GM12878 (cell line): ENCODE measurements around the gene BCLAF1. TPM values are rescaled to one million over a fixed set of nuclear protein-coding genes. Genes with fewer than 3 reads are reported as not detected.

Experiments
- ATAC-seq: fragments of 200-7000 bp; cut with Tn5 transposase; 3 replicates; pipeline ENCODE4 v1.9.1; 2020; ENCODE audit warnings: mild to moderate bottlenecking, moderate library complexity
- BruUV-seq: library from RNA; stranded (reverse); fragments of 400-500 nt; replicated peaks from 2 replicates; lab custom pipeline; 2021; lab: Mats Ljungman, UMichigan
- CTCF ChIA-PET: fragments of 300-600 bp; sonication (Branson Sonifier 250); formaldehyde crosslinking; extraction: SDS; loops from one replicate; lab custom pipeline; 2021; ENCODE audit warnings: inconsistent platforms; lab: Yijun Ruan, JAX
- POLR2A ChIA-PET: fragments of 350-600 bp; formaldehyde crosslinking; extraction: SDS; loops from one replicate; lab custom pipeline; 2021; ENCODE audit warnings: inconsistent platforms; lab: Charles Lee
- RAD21 ChIA-PET: fragments of 300-600 bp; sonication (Branson Sonifier 250); formaldehyde crosslinking; loops from one replicate; lab custom pipeline; 2023; ENCODE audit warnings: antibody characterized with exemption; ENCODE audit not compliant: unreplicated experiment; lab: Charles Lee
- SMC1A ChIA-PET: fragments of 300-600 bp; sonication (Branson Sonifier 250); formaldehyde crosslinking; loops from one replicate; lab custom pipeline; 2023; ENCODE audit not compliant: unreplicated experiment, uncharacterized antibody; lab: Charles Lee
- DNase-seq: peaks from one replicate; pipeline ENCODE4 v3.0.0-alpha.2; 2011; ENCODE audit warnings: low read depth, low spot score
- FAIRE-seq: peaks from 3 replicates; lab custom pipeline; 2011; peaks lifted over from hg19 to GRCh38; lab: Jason Lieb, UNC
- H2AFZ ChIP-seq: 2 replicates; pipeline ENCODE4 v1.6.0; 2011; ENCODE audit warnings: low read depth, low read length, control low read depth; ENCODE audit not compliant: control insufficient read depth
- H3K27ac ChIP-seq: 2 replicates; pipeline ENCODE4 v1.5.1; 2011; ENCODE audit warnings: control low read depth; ENCODE audit not compliant: control insufficient read depth, insufficient read depth
- H3K27me3 ChIP-seq, 2 experiments: replicated peaks in 1 of 2; 2 replicates each; pipeline versions ENCODE4 v1.6.0 to v1.6.1; 2011; ENCODE audit warnings: low read length in 1 of 2; ENCODE audit not compliant: control insufficient read depth in 2 of 2, insufficient read depth in 2 of 2
- H3K36me3 ChIP-seq, 2 experiments: 2 replicates each; pipeline ENCODE4 v1.5.1; 2011; ENCODE audit warnings: low read length in 1 of 2; ENCODE audit not compliant: control insufficient read depth in 2 of 2, insufficient read depth in 2 of 2
- H3K4me1 ChIP-seq: 2 replicates; pipeline ENCODE4 v1.6.1; 2011; ENCODE audit warnings: mild to moderate bottlenecking, low read length, moderate library complexity, mixed read lengths; ENCODE audit not compliant: control insufficient read depth, insufficient read depth
- H3K4me2 ChIP-seq: 2 replicates; pipeline ENCODE4 v1.6.0; 2011; ENCODE audit warnings: control low read depth; ENCODE audit not compliant: control insufficient read depth, insufficient read depth
- H3K4me3 ChIP-seq: fragments of 200-600 bp; sonication (generic); 2 replicates; pipeline ENCODE4 v1.5.1; 2016
- H3K79me2 ChIP-seq: 2 replicates; pipeline ENCODE4 v1.6.0; 2011; ENCODE audit warnings: low read length; ENCODE audit not compliant: control insufficient read depth, insufficient read depth
- H3K9ac ChIP-seq: 2 replicates; pipeline ENCODE4 v1.8.0; 2011; ENCODE audit warnings: low read length, control low read depth, mixed read lengths; ENCODE audit not compliant: control insufficient read depth, insufficient read depth
- H3K9me3 ChIP-seq: replicated peaks from 3 replicates; pipeline ENCODE4 v1.5.1; 2011; ENCODE audit warnings: mild to moderate bottlenecking, low read length; ENCODE audit not compliant: control insufficient read depth, insufficient read depth
- H4K20me1 ChIP-seq: 2 replicates; pipeline ENCODE4 v1.6.0; 2011; ENCODE audit not compliant: control insufficient read depth, insufficient read depth
- ASH2L ChIP-seq: fragments of 300-600, 200-600 bp; sonication (generic); IDR thresholded peaks from 2 replicates; pipeline ENCODE4 v1.6.1; 2017; ENCODE audit warnings: low read depth, mild to moderate bottlenecking, borderline replicate concordance
- BHLHE40 ChIP-seq, 2 experiments: fragments of 450-650 bp in 1 of 2; IDR thresholded peaks; 2 replicates each; pipeline ENCODE4 v1.6.1; 2011 to 2017; ENCODE audit warnings: low read depth in 2 of 2, borderline replicate concordance in 1 of 2, improper control_type of control experiment in 1 of 2, low read length in 1 of 2, mild to moderate bottlenecking in 1 of 2
- FOXM1 ChIP-seq: IDR thresholded peaks from 2 replicates; pipeline ENCODE4 v1.6.1; 2012; ENCODE audit warnings: low read depth, mild to moderate bottlenecking, inconsistent platforms, low read length, moderate library complexity
- SIN3A ChIP-seq: IDR thresholded peaks from 2 replicates; pipeline ENCODE4 v1.6.1; 2012; ENCODE audit warnings: low read depth, low read length, improper control_type of control experiment
- ZNF384 ChIP-seq: IDR thresholded peaks from 2 replicates; pipeline ENCODE4 v1.6.1; 2012; ENCODE audit warnings: low read depth, mild to moderate bottlenecking, low read length, improper control_type of control experiment, borderline replicate concordance
- in situ Hi-C: fragments of 300-500 bp; cut with MboI; formaldehyde crosslinking; loops from 9 replicates; pipeline ENCODE4 v1.14.3; 2018; ENCODE audit warnings: mixed read lengths
- intact Hi-C: fragments of 100-400 bp; cut with micrococcal nuclease; formaldehyde crosslinking; loops from one replicate; pipeline ENCODE4 v1.14.2; 2022; ENCODE audit not compliant: unreplicated experiment
- polyA plus RNA-seq, 11 experiments: library from polyadenylated mRNA; depleted of rRNA in 4 of 11; unstranded in 6 of 11; stranded (reverse) in 5 of 11; fragments of >200 nt; fragmentation: Nextera tagmentation in 4 of 11; fragmentation: Illumina TruSeq in 1 of 11; extraction: Ambion mirVana in 4 of 11; extraction: Trizol in 1 of 11; gene quantifications; 1 replicate in 1 of 11; 2 replicates in 10 of 11; pipeline versions ENCODE4 v1.2.1 to v1.2.3, GENCODE V29; 2011 to 2016; ENCODE audit warnings: inconsistent platforms in 2 of 11, missing spikeins in 2 of 11, low read depth in 1 of 11
- total RNA-seq, 4 experiments: library from RNA; depleted of rRNA in 3 of 4; stranded (reverse); fragments of >200 nt in 3 of 4; fragmentation: Illumina TruSeq in 1 of 4; extraction: Trizol in 1 of 4; gene quantifications; 2 replicates each; pipeline versions ENCODE4 v1.2.1 to v1.2.3, GENCODE V29; 2013 to 2021
- TF ChIP-seq, protein P1 (sequence below): IDR thresholded peaks from 2 replicates; pipeline ENCODE4 v1.6.1; 2011; ENCODE audit warnings: low read depth, low read length, improper control_type of control experiment, borderline replicate concordance

BCLAF1 gene
- total and polyA plus RNA-seq, 10 of the 15 experiments (the other 5 are each of a cell fraction or from before 2014, with no cell fraction given), result 56.0 to 223 (median 114) TPM

DNA sequence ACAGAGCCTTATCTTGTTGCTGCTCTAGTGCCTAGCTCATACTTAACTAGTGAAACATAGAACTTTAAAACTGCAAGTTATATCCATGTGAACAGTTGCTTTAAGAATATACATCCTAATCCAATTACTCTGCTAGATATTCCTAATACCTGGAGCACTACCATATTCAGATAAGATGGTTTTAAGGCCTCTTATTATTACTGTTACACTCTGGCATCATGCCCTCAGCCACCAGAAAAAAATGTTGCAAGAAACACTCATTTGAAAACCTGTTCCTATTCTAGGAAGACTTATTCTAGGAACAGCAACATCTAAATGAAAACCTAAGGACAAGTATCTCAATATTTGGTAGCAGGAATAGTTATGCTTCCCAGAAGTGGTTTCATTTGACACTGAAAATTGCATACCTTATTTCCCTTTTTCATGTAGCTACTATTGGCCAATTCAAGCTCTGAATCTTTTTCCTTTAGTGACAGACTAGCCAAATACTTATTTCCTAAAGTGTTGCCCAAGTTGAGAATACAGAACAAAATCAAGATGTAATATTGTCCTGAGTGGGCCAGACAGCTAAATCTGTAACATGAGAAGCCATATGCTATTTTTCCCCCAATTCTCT is 34.7 kb downstream of the BCLAF1 start:
- H3K4me3 ChIP-seq, result no peak overlapping the region
- H3K36me3 ChIP-seq, result peaks cover 0 to 5% of the 10 kb centered on the region in 2 experiments; a peak in 2 of 4 replicates
- no peak overlapping the region for H3K27ac ChIP-seq
- no peak overlapping the region for H2AFZ ChIP-seq
- H3K79me2 ChIP-seq, result peaks cover 2% of the 10 kb centered on the region
- TF ChIP-seq ZNF384 (no peak), SIN3A (no peak), ASH2L (no peak), BHLHE40 (IDR thresholded peaks at IDR 0.05; ENCODE audit: borderline replicate concordance in 1 of 2, low read depth in 2 of 2, low read length in 1 of 2) (no peak), FOXM1 (no peak)
- TF ChIP-seq, protein P1, sequence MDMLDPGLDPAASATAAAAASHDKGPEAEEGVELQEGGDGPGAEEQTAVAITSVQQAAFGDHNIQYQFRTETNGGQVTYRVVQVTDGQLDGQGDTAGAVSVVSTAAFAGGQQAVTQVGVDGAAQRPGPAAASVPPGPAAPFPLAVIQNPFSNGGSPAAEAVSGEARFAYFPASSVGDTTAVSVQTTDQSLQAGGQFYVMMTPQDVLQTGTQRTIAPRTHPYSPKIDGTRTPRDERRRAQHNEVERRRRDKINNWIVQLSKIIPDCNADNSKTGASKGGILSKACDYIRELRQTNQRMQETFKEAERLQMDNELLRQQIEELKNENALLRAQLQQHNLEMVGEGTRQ, result no peak
- no peak overlapping the region for H3K9ac ChIP-seq
- in situ Hi-C loops, result no loop called here
- no peak for DNase-seq
- no peak for ATAC-seq
- intact Hi-C loops, result no loop called here
- no peak for FAIRE-seq
- H4K20me1 ChIP-seq, result no peaks in the 10 kb centered on the region
- ChIA-PET RAD21 (interaction anchor here (1.5 kb wide), 1 partner anchor 62 kb away, joined by 3 read pairs; no protein-coding TSS in a partner anchor), POLR2A (interaction anchor here (8.4 kb wide), 1 partner anchor 33 kb away, joined by 59 read pairs; the partner anchor contains the start of gene BCLAF1), CTCF (interaction anchor here (0.6 to 1.9 kb wide), 4 partner anchors 8 to 35 kb away, joined by 3 to 5 read pairs (median 4); partner anchors contain the start of gene BCLAF1), SMC1A (interaction anchor here (1.2 to 2.7 kb wide), 3 partner anchors 12 to 34 kb away, joined by 3 to 5 read pairs (median 5); no protein-coding TSS in a partner anchor)
- H3K9me3 ChIP-seq, result no peaks in the 10 kb centered on the region
- no peaks in the 10 kb centered on the region for H3K4me1 ChIP-seq
- no peak overlapping the region for H3K4me2 ChIP-seq
- no peaks in the 10 kb centered on the region for H3K27me3 ChIP-seq
- BruUV-seq, result no TSS peak
